Adrenal gland (tissue), 12 donors: ENCODE data around the gene MRPL11. TPM values are rescaled to one million over a fixed set of nuclear protein-coding genes. Genes with fewer than 3 reads are reported as not detected.

Experiments
- DNase-seq, 7 donors: peaks; one replicate each; pipeline ENCODE4 v3.0.0-alpha.2; 2019 to 2020
- H3K27ac ChIP-seq, 5 donors: fragments of 200-600 bp; sonication (generic) in 4 of 5; 1 replicate in 3 of 5; 2 replicates in 2 of 5; pipeline versions ENCODE4 v1.5.1 to v1.8.0; 2016 to 2020; ENCODE audit warnings: mild to moderate bottlenecking in 1 of 5
- H3K27me3 ChIP-seq: fragments of 200-600 bp; 2 replicates; pipeline ENCODE4 v1.8.0; 2021
- H3K36me3 ChIP-seq, 2 donors: fragments of 200-600 bp; replicated peaks in 1 of 2; 1 replicate in 1 of 2; 2 replicates in 1 of 2; pipeline versions ENCODE4 v1.5.1 to v1.8.0; 2018 to 2022
- H3K4me1 ChIP-seq, 2 donors: fragments of 200-600 bp; replicated peaks in 1 of 2; 1 replicate in 1 of 2; 2 replicates in 1 of 2; pipeline versions ENCODE4 v1.5.1 to v1.8.0; 2018 to 2021
- H3K4me3 ChIP-seq, 4 donors: fragments of 200-600 bp; sonication (generic) in 3 of 4; one replicate each; pipeline ENCODE4 v1.5.1; 2016 to 2018
- H3K9me3 ChIP-seq, 3 donors: fragments of 200-600 bp; sonication (generic) in 1 of 3; replicated peaks in 1 of 3; 1 replicate in 2 of 3; 2 replicates in 1 of 3; pipeline versions ENCODE4 v1.5.1 to v1.8.0; 2016 to 2021
- POLR2A ChIP-seq, 2 donors: fragments of 450-650 bp; IDR thresholded peaks; one replicate each; pipeline ENCODE4 v1.6.1; 2017; ENCODE audit warnings: antibody characterized with exemption in 2 of 2, mild to moderate bottlenecking in 2 of 2, moderate library complexity in 1 of 2
- WGBS, 4 donors: extraction: QIAGEN DNeasy Blood & Tissue Kit in 2 of 4; methylation state at CpG; one replicate each; pipeline versions ENCODE4 v1.1.5 to v1.1.7; 2013 to 2017; 5-methylcytosine and 5-hydroxymethylcytosine counted together
- intact Hi-C, 2 donors: fragments of 100-400 bp; cut with DNase I; formaldehyde crosslinking; loops; one replicate each; pipeline versions ENCODE4 v1.14.1 to v1.15.0; 2022 to 2023
- polyA plus RNA-seq, 3 donors: library from polyadenylated mRNA; stranded (reverse); fragments of 200-250 nt in 2 of 3; fragments of 350-450 nt in 1 of 3; fragmentation: Illumina TruSeq in 1 of 3; extraction: RNeasy Lipid Tissue Mini Kit (QIAGEN cat#74804) in 1 of 3; gene quantifications; one replicate each; pipeline ENCODE4 v1.2.3, GENCODE V29; 2013 to 2014
- total RNA-seq, 9 donors: library from RNA; depleted of rRNA in 4 of 9; stranded (reverse); fragments of >200 nt in 4 of 9; fragments of 120-200 nt in 1 of 9; fragmentation: NEBNext Ultra II Directional in 1 of 9; extraction: Animal tissue kit (Norgen Biotek cat#: 25700) in 1 of 9; gene quantifications; one replicate each; pipeline versions ENCODE4 v1.1.0 to v1.2.4, GENCODE V29; 2013 to 2023
- TF ChIP-seq, protein P1 (sequence below), 6 experiments: fragments of 450-650 bp in 4 of 6; fragments of 200-600 bp in 2 of 6; sonication (generic) in 1 of 6; IDR thresholded peaks; 1 replicate in 5 of 6; 2 replicates in 1 of 6; pipeline versions ENCODE4 v1.5.1 to v1.8.0; 2016 to 2021; ENCODE audit warnings: antibody characterized with exemption in 6 of 6, mild to moderate bottlenecking in 2 of 6, moderate library complexity in 1 of 6
- donor health status: healthy with polysubstance abuse.
- donor health status: Bipolar disorder and iron deficiency.
- donor health status: DM: yes; HTN: yes; CAD: no.
- donor health status: DM: no; HTN: no; CAD: no.
- donor health status: DM: no; HTN: no; CAD: no.
- donor health status: DM: yes; HTN: yes; CAD: no.

The MRPL11 gene
- total and polyA plus RNA-seq, 12 donors = 22.3 to 53.8 (median 32.7) TPM

DNA sequence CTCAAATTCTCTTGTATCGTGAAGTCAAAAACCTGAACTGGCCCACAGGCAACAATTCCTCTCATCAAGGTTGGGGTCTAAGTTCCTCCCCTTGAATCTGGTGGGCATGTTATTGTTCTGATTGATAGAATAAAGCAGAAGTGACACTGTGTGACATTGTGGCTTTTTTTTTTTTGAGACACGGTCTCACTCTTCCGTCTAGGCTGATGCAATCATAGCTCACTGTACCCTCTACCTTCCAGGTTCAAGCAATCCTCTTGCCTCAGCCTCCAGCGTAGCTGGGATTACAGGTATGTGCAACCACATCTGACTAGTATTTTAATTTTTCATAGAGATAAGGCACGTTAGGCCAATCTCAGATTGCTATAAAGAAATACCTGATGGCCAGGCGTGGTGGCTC lies 19.2 kb upstream of the MRPL11 start:
- no peaks in the 10 kb centered on the region for H3K4me1 ChIP-seq
- no peak overlapping the region for H3K4me3 ChIP-seq
- no peak for DNase-seq
- H3K27ac ChIP-seq = no peak overlapping the region
- WGBS, 4 donors = 75 to 88% (median 82%) methylated on average over 6 of the region's 6 CpGs
- no peak for TF ChIP-seq POLR2A (IDR thresholded peaks at IDR 0.05)
- TF ChIP-seq, protein P1, sequence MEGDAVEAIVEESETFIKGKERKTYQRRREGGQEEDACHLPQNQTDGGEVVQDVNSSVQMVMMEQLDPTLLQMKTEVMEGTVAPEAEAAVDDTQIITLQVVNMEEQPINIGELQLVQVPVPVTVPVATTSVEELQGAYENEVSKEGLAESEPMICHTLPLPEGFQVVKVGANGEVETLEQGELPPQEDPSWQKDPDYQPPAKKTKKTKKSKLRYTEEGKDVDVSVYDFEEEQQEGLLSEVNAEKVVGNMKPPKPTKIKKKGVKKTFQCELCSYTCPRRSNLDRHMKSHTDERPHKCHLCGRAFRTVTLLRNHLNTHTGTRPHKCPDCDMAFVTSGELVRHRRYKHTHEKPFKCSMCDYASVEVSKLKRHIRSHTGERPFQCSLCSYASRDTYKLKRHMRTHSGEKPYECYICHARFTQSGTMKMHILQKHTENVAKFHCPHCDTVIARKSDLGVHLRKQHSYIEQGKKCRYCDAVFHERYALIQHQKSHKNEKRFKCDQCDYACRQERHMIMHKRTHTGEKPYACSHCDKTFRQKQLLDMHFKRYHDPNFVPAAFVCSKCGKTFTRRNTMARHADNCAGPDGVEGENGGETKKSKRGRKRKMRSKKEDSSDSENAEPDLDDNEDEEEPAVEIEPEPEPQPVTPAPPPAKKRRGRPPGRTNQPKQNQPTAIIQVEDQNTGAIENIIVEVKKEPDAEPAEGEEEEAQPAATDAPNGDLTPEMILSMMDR (IDR thresholded peaks at IDR 0.05) = no peak
- intact Hi-C loops = no loop called here
- no peaks in the 10 kb centered on the region for H3K9me3 ChIP-seq
- no peaks in the 10 kb centered on the region for H3K36me3 ChIP-seq
- H3K27me3 ChIP-seq = no peaks in the 10 kb centered on the region

DNA sequence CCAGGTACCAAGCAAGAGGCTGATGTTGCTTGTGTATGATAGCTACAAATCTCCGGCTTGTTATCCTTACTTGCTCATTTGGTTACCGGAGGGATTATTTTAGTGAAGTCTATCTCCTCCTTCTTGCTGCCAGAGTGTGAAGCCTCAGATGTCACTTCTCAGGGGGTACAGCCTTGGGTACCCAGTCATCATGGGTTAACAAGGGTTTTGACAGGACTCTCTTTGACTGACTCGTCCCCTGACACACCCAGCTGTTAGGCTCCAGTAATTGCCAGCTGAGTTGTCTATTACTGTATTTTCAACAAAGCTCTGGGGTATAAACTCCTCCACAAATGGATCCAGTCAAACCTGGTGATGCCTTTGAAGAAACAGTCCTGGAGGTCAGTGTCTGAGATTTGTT lies 16.2 kb upstream of the MRPL11 start:
- intact Hi-C loops = no loop called here
- WGBS, 4 donors = 27 to 60% (median 49%) methylated on average over 3 of the region's 3 CpGs
- no peak for TF ChIP-seq POLR2A (IDR thresholded peaks at IDR 0.05)
- TF ChIP-seq, protein P1 (IDR thresholded peaks at IDR 0.05) = no peak
- no peaks in the 10 kb centered on the region for H3K36me3 ChIP-seq
- no peak overlapping the region for H3K27ac ChIP-seq
- DNase-seq = no peak
- H3K27me3 ChIP-seq = no peaks in the 10 kb centered on the region
- no peaks in the 10 kb centered on the region for H3K4me1 ChIP-seq
- H3K9me3 ChIP-seq = no peaks in the 10 kb centered on the region
- H3K4me3 ChIP-seq = no peak overlapping the region

DNA sequence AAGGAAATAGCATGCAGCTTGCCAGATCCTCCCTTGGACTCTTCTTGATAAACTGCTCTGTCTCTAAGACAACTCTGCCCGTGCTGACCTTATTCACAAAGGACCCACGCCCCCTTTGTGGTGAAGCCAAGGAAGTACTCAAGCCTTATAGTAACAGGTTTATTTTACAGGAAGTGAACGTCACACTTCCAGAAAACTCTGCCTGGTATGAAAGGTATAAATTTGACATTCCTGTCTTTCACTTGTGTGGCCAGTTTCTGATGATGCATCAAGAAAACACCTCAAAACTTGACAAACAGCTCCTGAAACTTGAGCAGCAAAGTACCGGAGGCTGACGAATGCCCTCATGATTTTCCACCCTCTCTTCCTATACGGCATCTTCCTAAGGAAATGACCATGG lies 15.6 kb upstream of the MRPL11 start:
- no peak for TF ChIP-seq POLR2A (IDR thresholded peaks at IDR 0.05)
- TF ChIP-seq, protein P1 (IDR thresholded peaks at IDR 0.05) = no peak
- H3K27me3 ChIP-seq = no peaks in the 10 kb centered on the region
- 31 to 40% (median 36%) methylated on average over 6 of the region's 6 CpGs for WGBS, 4 donors
- no peaks in the 10 kb centered on the region for H3K9me3 ChIP-seq
- no peaks in the 10 kb centered on the region for H3K4me1 ChIP-seq
- no peak for DNase-seq
- no peak overlapping the region for H3K4me3 ChIP-seq
- H3K36me3 ChIP-seq = no peaks in the 10 kb centered on the region
- H3K27ac ChIP-seq = no peak overlapping the region
- intact Hi-C loops = no loop called here

DNA sequence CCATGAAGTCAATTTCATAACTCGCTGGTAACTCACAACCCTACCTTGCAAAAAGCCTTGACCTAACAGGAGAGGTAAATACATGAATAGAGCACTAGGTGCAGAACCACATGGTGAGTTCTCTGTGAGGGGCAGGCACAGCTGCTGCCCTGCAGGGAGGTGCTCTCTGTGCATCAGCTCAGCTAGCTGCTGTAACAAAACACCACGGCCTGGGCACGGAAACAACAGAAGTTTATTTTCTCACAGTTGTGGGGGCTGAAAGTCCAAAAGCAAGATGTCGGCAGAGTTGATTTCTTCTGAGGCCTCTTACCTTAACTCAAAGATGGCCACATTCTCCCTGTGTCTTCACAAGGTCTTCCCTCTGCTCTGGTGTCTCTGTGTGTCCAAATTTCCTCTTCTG lies 13.0 kb upstream of the MRPL11 start:
- Histone ChIP-seq H3K4me1 (no peaks in the 10 kb centered on the region), H3K36me3 (no peaks in the 10 kb centered on the region), H3K27ac (no peak overlapping the region), H3K4me3 (no peak overlapping the region), H3K27me3 (no peaks in the 10 kb centered on the region), H3K9me3 (no peaks in the 10 kb centered on the region)
- TF ChIP-seq, protein P1 (IDR thresholded peaks at IDR 0.05) = no peak
- no peak for TF ChIP-seq POLR2A (IDR thresholded peaks at IDR 0.05)
- intact Hi-C loops = no loop called here
- 78 to 92% (median 83%) methylated on average over 4 of the region's 4 CpGs for WGBS, 4 donors
- DNase-seq = no peak
